ENCODE measurements around the gene TMEM37. TPM values are rescaled to one million over a fixed set of nuclear protein-coding genes. Genes with fewer than 3 reads are reported as not detected.

The TMEM37 gene
- polyA plus RNA-seq, 1 donor from 2014 or later, result not detected

DNA sequence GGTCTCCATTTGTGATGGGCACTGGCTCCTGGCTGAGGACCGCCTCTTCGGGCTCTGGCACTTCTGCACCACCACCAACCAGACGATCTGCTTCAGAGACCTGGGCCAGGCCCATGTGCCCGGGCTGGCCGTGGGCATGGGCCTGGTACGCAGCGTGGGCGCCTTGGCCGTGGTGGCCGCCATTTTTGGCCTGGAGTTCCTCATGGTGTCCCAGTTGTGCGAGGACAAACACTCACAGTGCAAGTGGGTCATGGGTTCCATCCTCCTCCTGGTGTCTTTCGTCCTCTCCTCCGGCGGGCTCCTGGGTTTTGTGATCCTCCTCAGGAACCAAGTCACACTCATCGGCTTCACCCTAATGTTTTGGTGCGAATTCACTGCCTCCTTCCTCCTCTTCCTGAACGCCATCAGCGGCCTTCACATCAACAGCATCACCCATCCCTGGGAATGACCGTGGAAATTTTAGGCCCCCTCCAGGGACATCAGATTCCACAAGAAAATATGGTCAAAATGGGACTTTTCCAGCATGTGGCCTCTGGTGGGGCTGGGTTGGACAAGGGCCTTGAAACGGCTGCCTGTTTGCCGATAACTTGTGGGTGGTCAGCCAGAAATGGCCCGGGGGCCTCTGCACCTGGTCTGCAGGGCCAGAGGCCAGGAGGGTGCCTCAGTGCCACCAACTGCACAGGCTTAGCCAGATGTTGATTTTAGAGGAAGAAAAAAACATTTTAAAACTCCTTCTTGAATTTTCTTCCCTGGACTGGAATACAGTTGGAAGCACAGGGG lies 5.5 kb downstream of the TMEM37 start:
- H3K79me2 ChIP-seq (replicated peaks; ENCODE audit: insufficient read depth, low read length), result no peaks in the 10 kb centered on the region
- H3K9me3 ChIP-seq (ENCODE audit: low read length), result no peaks in the 10 kb centered on the region
- no peak overlapping the region for H3K4me3 ChIP-seq (ENCODE audit: low read length)
- H3K9me2 ChIP-seq (ENCODE audit: insufficient read depth, low read length), result no peaks in the 10 kb centered on the region
- no peaks in the 10 kb centered on the region for H4K20me1 ChIP-seq (ENCODE audit: insufficient read depth)
- no peak overlapping the region for H3K4me2 ChIP-seq (ENCODE audit: low read length)
- no peak overlapping the region for H2AFZ ChIP-seq (ENCODE audit: low read depth, low read length)
- TF ChIP-seq MXI1 (conservative IDR thresholded peaks at IDR 0.05; ENCODE audit: poor library complexity, severe bottlenecking), result no peak
- TF ChIP-seq, protein P1, sequence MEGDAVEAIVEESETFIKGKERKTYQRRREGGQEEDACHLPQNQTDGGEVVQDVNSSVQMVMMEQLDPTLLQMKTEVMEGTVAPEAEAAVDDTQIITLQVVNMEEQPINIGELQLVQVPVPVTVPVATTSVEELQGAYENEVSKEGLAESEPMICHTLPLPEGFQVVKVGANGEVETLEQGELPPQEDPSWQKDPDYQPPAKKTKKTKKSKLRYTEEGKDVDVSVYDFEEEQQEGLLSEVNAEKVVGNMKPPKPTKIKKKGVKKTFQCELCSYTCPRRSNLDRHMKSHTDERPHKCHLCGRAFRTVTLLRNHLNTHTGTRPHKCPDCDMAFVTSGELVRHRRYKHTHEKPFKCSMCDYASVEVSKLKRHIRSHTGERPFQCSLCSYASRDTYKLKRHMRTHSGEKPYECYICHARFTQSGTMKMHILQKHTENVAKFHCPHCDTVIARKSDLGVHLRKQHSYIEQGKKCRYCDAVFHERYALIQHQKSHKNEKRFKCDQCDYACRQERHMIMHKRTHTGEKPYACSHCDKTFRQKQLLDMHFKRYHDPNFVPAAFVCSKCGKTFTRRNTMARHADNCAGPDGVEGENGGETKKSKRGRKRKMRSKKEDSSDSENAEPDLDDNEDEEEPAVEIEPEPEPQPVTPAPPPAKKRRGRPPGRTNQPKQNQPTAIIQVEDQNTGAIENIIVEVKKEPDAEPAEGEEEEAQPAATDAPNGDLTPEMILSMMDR (IDR thresholded peaks at IDR 0.05; ENCODE audit: poor library complexity, severe bottlenecking), result no peak
- TF ChIP-seq REST (IDR thresholded peaks at IDR 0.05; ENCODE audit: borderline replicate concordance), result no peak
- no peak for TF ChIP-seq EZH2 (IDR thresholded peaks at IDR 0.05; ENCODE audit: borderline replicate concordance, insufficient read depth, low read length, poor library complexity, severe bottlenecking)
- TF ChIP-seq TAF1 (IDR thresholded peaks at IDR 0.05; ENCODE audit: low read depth), result no peak
- no peak for TF ChIP-seq EP300 (conservative IDR thresholded peaks at IDR 0.05; ENCODE audit: poor library complexity, severe bottlenecking)
- H3K36me3 ChIP-seq (ENCODE audit: insufficient read depth, low read length), result no peaks in the 10 kb centered on the region
- no peak overlapping the region for H3K27ac ChIP-seq (ENCODE audit: low read length)
- H3F3A ChIP-seq (ENCODE audit: insufficient read depth, low read length, poor library complexity, severe bottlenecking), result no peaks in the 10 kb centered on the region
- no peak overlapping the region for H3K9ac ChIP-seq (ENCODE audit: low read length)
- H3K27me3 ChIP-seq (ENCODE audit: insufficient read depth, low read depth, low read length), result peaks cover 11% of the 10 kb centered on the region

- Histone ChIP-seq H3K36me3 (ENCODE audit: insufficient read depth, low read length) (no peaks in the 10 kb centered on the region), H3K9me2 (ENCODE audit: insufficient read depth, low read length) (no peaks in the 10 kb centered on the region), H3K79me2 (replicated peaks; ENCODE audit: insufficient read depth, low read length) (no peaks in the 10 kb centered on the region), H2AFZ (ENCODE audit: low read depth, low read length) (no peak overlapping the region), H3K9ac (ENCODE audit: low read length) (no peak overlapping the region), H3K27me3 (ENCODE audit: insufficient read depth, low read depth, low read length) (peaks cover 1% of the 10 kb centered on the region), H3F3A (ENCODE audit: insufficient read depth, low read length, poor library complexity, severe bottlenecking) (no peaks in the 10 kb centered on the region), H4K20me1 (ENCODE audit: insufficient read depth) (no peaks in the 10 kb centered on the region), H3K27ac (ENCODE audit: low read length) (no peak overlapping the region), H3K9me3 (ENCODE audit: low read length) (no peaks in the 10 kb centered on the region), H3K4me3 (ENCODE audit: low read length) (no peak overlapping the region), H3K4me2 (ENCODE audit: low read length) (no peak overlapping the region)
- TF ChIP-seq RAD21 (conservative IDR thresholded peaks at IDR 0.05) (no peak), REST (IDR thresholded peaks at IDR 0.05; ENCODE audit: borderline replicate concordance) (no peak), MXI1 (conservative IDR thresholded peaks at IDR 0.05; ENCODE audit: poor library complexity, severe bottlenecking) (no peak), SMC3 (conservative IDR thresholded peaks at IDR 0.05; ENCODE audit: poor library complexity) (no peak), POLR2AphosphoS5 (IDR thresholded peaks at IDR 0.05) (no peak), EP300 (conservative IDR thresholded peaks at IDR 0.05; ENCODE audit: poor library complexity, severe bottlenecking) (no peak), EZH2 (IDR thresholded peaks at IDR 0.05; ENCODE audit: borderline replicate concordance, insufficient read depth, low read length, poor library complexity, severe bottlenecking) (no peak), TAF1 (IDR thresholded peaks at IDR 0.05; ENCODE audit: low read depth) (no peak)
- TF ChIP-seq, protein P1 (IDR thresholded peaks at IDR 0.05; ENCODE audit: poor library complexity, severe bottlenecking), result no peak
These were observed 6.5 kb downstream of the TMEM37 start for GRCh38 chr2:119438128-119438656.

Data from neural cell (in vitro differentiated cells).